Bone marrow (tissue), 2 donors: ENCODE measurements around the gene SEPTIN12.
"Not testable (repeated sequence)": the region's sequence is repeated elsewhere in the genome, so short reads cannot be mapped to it uniquely, and the experiment has no call there.

Source experiments
- DNase-seq, 2 donors: peaks; one replicate each; lab custom pipeline; 2025; lab: John Stamatoyannopoulos, UW

Gene SEPTIN12

GRCh38 chr16:4752351-4753100 lies 35.6 kb downstream of the SEPTIN12 start:
- DNase-seq, result no peak

- DNase-seq, result no peak
Measured at GRCh38 chr16:4750896-4751295, 37.2 kb downstream of the SEPTIN12 start.

GRCh38 chr16:4749700-4750257 lies 38.4 kb downstream of the SEPTIN12 start:
- no peak for DNase-seq

DNA sequence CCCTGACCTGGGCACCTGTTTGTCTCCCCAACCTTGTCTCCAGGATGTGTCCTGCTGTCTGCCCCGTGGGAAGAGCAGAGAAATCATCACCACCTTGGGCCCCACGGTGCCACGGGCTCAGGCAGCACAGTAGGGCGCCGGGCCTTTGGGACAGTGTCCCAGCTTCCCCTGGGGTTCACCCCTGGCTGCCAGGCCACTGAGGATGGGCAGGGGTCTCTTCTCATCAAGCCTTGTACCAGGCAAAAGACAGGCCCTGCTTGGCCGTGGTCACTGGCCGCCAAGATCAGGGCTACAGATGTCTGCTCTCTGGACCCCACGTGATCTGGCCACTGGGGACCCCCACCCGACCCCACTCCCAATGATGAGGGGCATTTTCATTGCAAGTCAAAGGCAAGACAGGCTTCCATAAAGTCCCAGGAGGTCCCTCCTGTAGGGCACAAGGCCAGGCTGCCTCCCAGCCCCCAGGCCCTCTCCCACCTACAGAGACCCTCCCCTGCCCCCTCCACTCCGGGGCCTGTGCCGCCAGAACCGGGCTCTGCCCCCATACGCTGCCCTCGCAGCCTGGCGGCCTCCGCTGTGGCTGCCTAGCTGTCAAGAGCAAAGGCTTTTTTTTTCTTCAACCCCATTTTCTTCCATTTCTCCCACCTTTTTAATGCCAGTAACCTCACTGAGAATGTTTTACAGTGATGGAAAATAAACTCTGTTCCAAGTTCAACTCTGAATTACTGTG lies 39.3 kb downstream of the SEPTIN12 start:
- DNase-seq, result no peak

- no peak for DNase-seq
Measured at GRCh38 chr16:4747906-4748681, 40.1 kb downstream of the SEPTIN12 start.

DNA sequence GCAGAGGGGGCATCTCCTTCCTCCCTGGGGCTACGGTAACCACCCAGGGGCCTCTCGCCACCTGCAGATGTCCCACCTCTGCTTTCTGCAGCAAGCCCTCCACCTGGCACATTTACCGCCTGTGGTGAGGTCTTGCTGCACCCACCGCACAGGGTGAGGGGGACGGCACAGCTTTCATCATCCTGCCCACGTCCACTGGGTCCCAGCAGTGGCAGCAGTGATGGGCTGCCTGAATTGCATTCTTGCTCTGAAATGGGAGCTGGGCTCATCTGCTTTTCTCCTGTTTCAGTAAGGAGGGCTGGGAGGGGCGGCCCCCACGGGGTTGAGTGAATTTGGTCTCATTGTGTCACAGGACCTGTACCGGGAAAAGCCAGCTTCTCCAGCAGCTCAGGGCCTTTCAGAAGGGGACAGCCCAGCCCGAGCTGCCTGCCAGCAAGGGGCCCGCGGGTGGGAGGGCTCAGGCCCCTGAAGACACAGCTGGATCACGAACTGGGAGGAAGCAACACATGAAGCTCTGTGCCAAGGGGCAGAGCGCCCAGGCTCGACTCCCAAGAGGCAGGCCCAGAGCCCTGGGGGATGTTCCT lies 41.1 kb downstream of the SEPTIN12 start:
- no peak for DNase-seq

GRCh38 chr16:4746215-4746614 lies 41.9 kb downstream of the SEPTIN12 start:
- DNase-seq, result no peak

DNA sequence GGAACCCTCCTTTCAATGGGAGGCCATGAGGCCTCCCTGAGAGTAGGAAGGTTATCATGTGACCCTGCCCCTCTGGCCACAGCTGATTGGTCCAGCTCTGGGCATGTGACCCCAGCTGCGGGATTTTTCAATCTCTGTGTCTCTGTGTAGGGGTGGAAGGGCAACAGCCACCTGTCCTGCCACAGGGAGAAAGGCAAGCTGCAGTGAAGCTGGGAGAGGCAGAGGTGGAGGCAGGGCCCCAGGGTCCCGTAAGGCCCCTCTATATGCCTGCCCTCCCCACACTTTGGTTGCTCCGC lies 42.9 kb downstream of the SEPTIN12 start:
- no peak for DNase-seq

- no peak for DNase-seq
Measured at GRCh38 chr16:4744555-4745273, 43.4 kb downstream of the SEPTIN12 start.

GRCh38 chr16:4743226-4743878 lies 44.8 kb downstream of the SEPTIN12 start:
- no peak for DNase-seq

GRCh38 chr16:4738370-4738769 lies 49.8 kb downstream of the SEPTIN12 start:
- not testable (repeated sequence) for DNase-seq

GRCh38 chr16:4737545-4737944 lies 50.6 kb downstream of the SEPTIN12 start:
- no peak for DNase-seq

DNA sequence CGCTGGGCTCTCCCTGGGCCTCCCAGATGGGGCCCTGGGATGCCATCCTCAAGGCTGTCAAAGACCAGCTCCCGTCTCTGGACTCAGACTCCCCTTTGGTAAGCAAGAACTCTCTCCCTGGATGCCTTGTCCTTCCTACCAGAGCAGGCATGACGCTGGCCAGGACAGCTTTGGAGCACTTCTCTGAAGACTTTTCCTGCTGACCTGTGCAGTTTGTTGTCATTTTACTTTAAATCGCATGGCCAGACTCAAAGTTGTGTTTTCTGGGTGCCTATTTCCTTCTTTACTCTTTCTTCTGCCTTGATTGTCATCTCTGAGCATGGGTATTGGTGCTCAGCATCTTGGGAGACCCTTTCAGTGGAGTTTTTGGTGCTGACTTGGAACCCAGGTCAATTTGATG lies 51.6 kb downstream of the SEPTIN12 start:
- DNase-seq, result no peak

GRCh38 chr16:4734730-4735535 lies 53.2 kb downstream of the SEPTIN12 start:
- peak; percentile 57 to 75 for DNase-seq

- peak; percentile 75 for DNase-seq
Measured at GRCh38 chr16:4734063-4734729, 53.9 kb downstream of the SEPTIN12 start, which contains the start of the genes ANKS3 and DNAAF8. Gene ANKS3, minus strand, starts transcription at chr16:4734271. Its CDS starts 4,122 bp downstream, at chr16:4730149. Gene DNAAF8, plus strand, starts transcription at chr16:4734537. Its CDS starts 1,978 bp downstream, at chr16:4736515.

GRCh38 chr16:4733747-4734062 lies 54.4 kb downstream of the SEPTIN12 start:
- DNase-seq, result no peak

GRCh38 chr16:4733211-4733742 lies 54.9 kb downstream of the SEPTIN12 start:
- DNase-seq, result no peak

GRCh38 chr16:4729876-4730275 lies 58.3 kb downstream of the SEPTIN12 start:
- no peak for DNase-seq

GRCh38 chr16:4728676-4729075 lies 59.5 kb downstream of the SEPTIN12 start:
- no peak for DNase-seq
